Erythroblast (primary cell): Measurements from ENCODE around the gene CTPS2.

Experiments used
- GATA1 ChIP-seq: IDR thresholded peaks from 2 replicates; pipeline ENCODE4 v1.6.1; 2011; ENCODE audit warnings: low read depth, mild to moderate bottlenecking, control low read depth, low read length, moderate library complexity
- POLR2A ChIP-seq: IDR thresholded peaks from 2 replicates; pipeline ENCODE4 v1.6.1; 2011; ENCODE audit warnings: mild to moderate bottlenecking, low read length

DNA sequence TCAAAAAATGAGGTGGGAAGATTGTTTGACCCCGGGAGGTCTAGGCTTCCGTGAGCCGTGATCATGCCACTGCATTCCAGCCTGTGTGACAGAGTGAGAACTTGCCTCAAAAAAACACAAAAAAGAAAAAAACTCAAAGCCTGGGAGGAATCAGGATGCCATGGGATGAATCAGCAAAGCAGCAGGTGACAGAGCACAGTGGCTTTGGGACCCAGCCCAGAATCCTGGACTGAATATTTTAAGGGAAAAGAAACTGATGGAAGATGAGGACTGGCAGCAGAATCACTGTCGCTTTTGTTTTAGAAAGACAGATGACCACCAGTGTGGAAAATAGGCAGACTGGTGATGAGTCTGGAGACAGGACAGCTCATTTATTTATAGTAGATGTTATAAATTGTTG, 45.9 kb downstream of the CTPS2 start:
- TF ChIP-seq POLR2A, result no peak
- no peak for TF ChIP-seq GATA1
